Astrocyte (in vitro differentiated cells and primary cell): ENCODE results near the gene POU2F1.

Experiments used
- EZH2 ChIP-seq: IDR thresholded peaks from 2 replicates; pipeline ENCODE4 v1.6.1; 2012; ENCODE audit warnings: mild to moderate bottlenecking, low read length, inconsistent platforms; ENCODE audit not compliant: insufficient read depth
- TF ChIP-seq, protein P1 (sequence below): IDR thresholded peaks from 2 replicates; pipeline ENCODE4 v1.5.1; 2011; ENCODE audit warnings: low read depth, mild to moderate bottlenecking, inconsistent platforms, low read length, moderate library complexity; ENCODE audit not compliant: insufficient read depth

DNA sequence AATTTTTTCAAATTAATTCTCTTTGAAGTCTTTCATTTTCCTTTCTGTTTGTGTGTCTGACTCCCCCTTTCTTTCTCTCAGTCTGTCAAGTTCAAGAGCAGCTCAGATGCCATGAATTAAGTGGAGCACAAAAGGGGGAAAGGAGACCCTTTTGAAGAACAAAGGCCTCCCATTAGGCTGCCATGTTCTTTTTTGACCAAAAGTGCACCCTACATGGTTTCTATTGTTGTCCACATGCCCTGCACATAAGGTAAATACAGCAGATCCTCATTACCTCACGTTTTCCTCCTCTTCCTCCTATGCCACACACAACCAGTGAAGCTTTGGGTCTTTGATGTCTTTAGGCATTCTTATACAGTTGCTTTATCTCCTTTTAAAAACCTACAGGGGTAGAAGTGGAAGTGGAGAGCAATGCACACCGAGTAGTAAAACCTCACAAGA lies 47.7 kb downstream of the POU2F1 start:
- TF ChIP-seq, protein P1, sequence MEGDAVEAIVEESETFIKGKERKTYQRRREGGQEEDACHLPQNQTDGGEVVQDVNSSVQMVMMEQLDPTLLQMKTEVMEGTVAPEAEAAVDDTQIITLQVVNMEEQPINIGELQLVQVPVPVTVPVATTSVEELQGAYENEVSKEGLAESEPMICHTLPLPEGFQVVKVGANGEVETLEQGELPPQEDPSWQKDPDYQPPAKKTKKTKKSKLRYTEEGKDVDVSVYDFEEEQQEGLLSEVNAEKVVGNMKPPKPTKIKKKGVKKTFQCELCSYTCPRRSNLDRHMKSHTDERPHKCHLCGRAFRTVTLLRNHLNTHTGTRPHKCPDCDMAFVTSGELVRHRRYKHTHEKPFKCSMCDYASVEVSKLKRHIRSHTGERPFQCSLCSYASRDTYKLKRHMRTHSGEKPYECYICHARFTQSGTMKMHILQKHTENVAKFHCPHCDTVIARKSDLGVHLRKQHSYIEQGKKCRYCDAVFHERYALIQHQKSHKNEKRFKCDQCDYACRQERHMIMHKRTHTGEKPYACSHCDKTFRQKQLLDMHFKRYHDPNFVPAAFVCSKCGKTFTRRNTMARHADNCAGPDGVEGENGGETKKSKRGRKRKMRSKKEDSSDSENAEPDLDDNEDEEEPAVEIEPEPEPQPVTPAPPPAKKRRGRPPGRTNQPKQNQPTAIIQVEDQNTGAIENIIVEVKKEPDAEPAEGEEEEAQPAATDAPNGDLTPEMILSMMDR: no peak
- TF ChIP-seq EZH2: no peak
